ENCODE data around the gene ENPP3.

Gene ENPP3

GRCh38 chr6:131631625-131632289 is 5.3 kb upstream of the ENPP3 start:
- TF ChIP-seq CTCF (IDR thresholded peaks at IDR 0.05; ENCODE audit: low read depth, low read length, poor library complexity, severe bottlenecking) (no peak), EZH2phosphoT487 (IDR thresholded peaks at IDR 0.05; ENCODE audit: borderline replicate concordance, low read length) (no peak)
- no peaks in the 10 kb centered on the region; the same call in 1 of the 2 replicates for H3K36me3 ChIP-seq (ENCODE audit: control insufficient read depth, low read length)
- peaks cover 13% of the 10 kb centered on the region for H3K79me2 ChIP-seq (ENCODE audit: control insufficient read depth, low read length)
- H3K4me3 ChIP-seq (ENCODE audit: low read length), result no peak overlapping the region
- no peaks in the 10 kb centered on the region for H3K9me2 ChIP-seq (replicated peaks; ENCODE audit: control insufficient read depth, low read length)
- peaks cover 54% of the 10 kb centered on the region for H3K4me1 ChIP-seq (ENCODE audit: control insufficient read depth, low read length)
- H3F3A ChIP-seq (ENCODE audit: control insufficient read depth, insufficient read depth), result peaks cover 3% of the 10 kb centered on the region
- no peaks in the 10 kb centered on the region for H3K9me3 ChIP-seq (ENCODE audit: control insufficient read depth, insufficient read depth, low read length)
- H3K4me2 ChIP-seq (ENCODE audit: low read length), result no peak overlapping the region
- H3K27ac ChIP-seq (ENCODE audit: low read depth, low read length), result no peak overlapping the region
- H4K20me1 ChIP-seq (ENCODE audit: control insufficient read depth, insufficient read depth, low read depth, low read length), result no peaks in the 10 kb centered on the region
- no peaks in the 10 kb centered on the region for H3K27me3 ChIP-seq (ENCODE audit: control insufficient read depth, low read length)

- Histone ChIP-seq H3K27ac (ENCODE audit: low read depth, low read length) (peak overlapping the region; percentile 63), H3K9me2 (replicated peaks; ENCODE audit: control insufficient read depth, low read length) (no peaks in the 10 kb centered on the region), H3K79me2 (ENCODE audit: control insufficient read depth, low read length) (peaks cover 39% of the 10 kb centered on the region), H3K9me3 (ENCODE audit: control insufficient read depth, insufficient read depth, low read length) (no peaks in the 10 kb centered on the region), H3F3A (ENCODE audit: control insufficient read depth, insufficient read depth) (peaks cover 8% of the 10 kb centered on the region), H4K20me1 (ENCODE audit: control insufficient read depth, insufficient read depth, low read depth, low read length) (no peaks in the 10 kb centered on the region), H3K27me3 (ENCODE audit: control insufficient read depth, low read length) (no peaks in the 10 kb centered on the region), H3K4me2 (ENCODE audit: low read length) (peak overlapping the region; percentile 91), H3K4me1 (ENCODE audit: control insufficient read depth, low read length) (peaks cover 40% of the 10 kb centered on the region), H3K4me3 (ENCODE audit: low read length) (peak overlapping the region; percentile 80), H3K36me3 (ENCODE audit: control insufficient read depth, low read length) (peaks cover 17% of the 10 kb centered on the region)
- TF ChIP-seq CTCF (IDR thresholded peaks at IDR 0.05; ENCODE audit: low read depth, low read length, poor library complexity, severe bottlenecking) (no peak), EZH2phosphoT487 (IDR thresholded peaks at IDR 0.05; ENCODE audit: borderline replicate concordance, low read length) (no peak)
Measured at GRCh38 chr6:131635384-131636340, 1.4 kb upstream of the ENPP3 start.

DNA sequence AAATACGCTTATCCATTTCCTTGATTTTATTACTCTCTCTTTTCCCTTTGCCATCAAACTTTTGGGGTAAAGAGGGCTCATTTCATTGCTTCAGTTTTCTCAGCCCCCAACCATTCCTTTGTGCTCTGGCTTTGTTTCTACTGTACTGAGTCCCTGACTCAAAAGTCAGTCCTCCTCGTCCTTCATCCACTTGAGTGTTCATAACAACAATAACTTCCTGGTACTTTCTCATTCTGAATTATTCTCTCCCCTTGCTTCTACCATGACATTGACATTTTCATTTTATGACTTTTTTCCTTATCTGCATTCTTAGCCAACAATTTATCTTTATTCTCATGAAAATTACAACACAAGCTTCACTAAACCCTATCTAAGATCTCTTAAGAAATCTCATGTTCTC is 911 bp downstream of the ENPP3 start:
- H4K20me1 ChIP-seq (ENCODE audit: control insufficient read depth, insufficient read depth, low read depth, low read length), result no peaks in the 10 kb centered on the region
- H3K4me2 ChIP-seq (ENCODE audit: low read length), result peak overlapping the region; percentile 91
- H3K36me3 ChIP-seq (ENCODE audit: control insufficient read depth, low read length), result peaks cover 41% of the 10 kb centered on the region
- peak overlapping the region; percentile 63 for H3K27ac ChIP-seq (ENCODE audit: low read depth, low read length)
- peaks cover 43% of the 10 kb centered on the region for H3K4me1 ChIP-seq (ENCODE audit: control insufficient read depth, low read length)
- peak overlapping the region; percentile 80 for H3K4me3 ChIP-seq (ENCODE audit: low read length)
- no peak for TF ChIP-seq EZH2phosphoT487 (IDR thresholded peaks at IDR 0.05; ENCODE audit: borderline replicate concordance, low read length)
- no peak for TF ChIP-seq CTCF (IDR thresholded peaks at IDR 0.05; ENCODE audit: low read depth, low read length, poor library complexity, severe bottlenecking)
- no peaks in the 10 kb centered on the region for H3K9me3 ChIP-seq (ENCODE audit: control insufficient read depth, insufficient read depth, low read length)
- no peaks in the 10 kb centered on the region for H3K27me3 ChIP-seq (ENCODE audit: control insufficient read depth, low read length)
- H3K79me2 ChIP-seq (ENCODE audit: control insufficient read depth, low read length), result peaks cover 59% of the 10 kb centered on the region
- H3F3A ChIP-seq (ENCODE audit: control insufficient read depth, insufficient read depth), result peaks cover 8% of the 10 kb centered on the region
- no peaks in the 10 kb centered on the region for H3K9me2 ChIP-seq (replicated peaks; ENCODE audit: control insufficient read depth, low read length)
